ENCODE results near the gene RACGAP1.

RACGAP1 gene

GRCh38 chr12:50041962-50042361 is 16.7 kb upstream of the RACGAP1 start:
- Mint-ChIP-seq H3K4me1 (peaks cover 36% of the 10 kb centered on the region), H3K27me3 (ENCODE audit: low read depth, poor library complexity) (peaks cover 17% of the 10 kb centered on the region), H3K4me3 (no peak overlapping the region), H3K36me3 (ENCODE audit: low read depth) (no peaks in the 10 kb centered on the region), H3K9me3 (no peaks in the 10 kb centered on the region), H3K27ac (no peak overlapping the region)
- TF ChIP-seq, protein P1, sequence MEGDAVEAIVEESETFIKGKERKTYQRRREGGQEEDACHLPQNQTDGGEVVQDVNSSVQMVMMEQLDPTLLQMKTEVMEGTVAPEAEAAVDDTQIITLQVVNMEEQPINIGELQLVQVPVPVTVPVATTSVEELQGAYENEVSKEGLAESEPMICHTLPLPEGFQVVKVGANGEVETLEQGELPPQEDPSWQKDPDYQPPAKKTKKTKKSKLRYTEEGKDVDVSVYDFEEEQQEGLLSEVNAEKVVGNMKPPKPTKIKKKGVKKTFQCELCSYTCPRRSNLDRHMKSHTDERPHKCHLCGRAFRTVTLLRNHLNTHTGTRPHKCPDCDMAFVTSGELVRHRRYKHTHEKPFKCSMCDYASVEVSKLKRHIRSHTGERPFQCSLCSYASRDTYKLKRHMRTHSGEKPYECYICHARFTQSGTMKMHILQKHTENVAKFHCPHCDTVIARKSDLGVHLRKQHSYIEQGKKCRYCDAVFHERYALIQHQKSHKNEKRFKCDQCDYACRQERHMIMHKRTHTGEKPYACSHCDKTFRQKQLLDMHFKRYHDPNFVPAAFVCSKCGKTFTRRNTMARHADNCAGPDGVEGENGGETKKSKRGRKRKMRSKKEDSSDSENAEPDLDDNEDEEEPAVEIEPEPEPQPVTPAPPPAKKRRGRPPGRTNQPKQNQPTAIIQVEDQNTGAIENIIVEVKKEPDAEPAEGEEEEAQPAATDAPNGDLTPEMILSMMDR (IDR thresholded peaks at IDR 0.05), result no peak
- DNase-seq, result no peak

GRCh38 chr12:50041062-50041860 is 16.0 kb upstream of the RACGAP1 start:
- H3K27ac Mint-ChIP-seq, result no peak overlapping the region
- no peaks in the 10 kb centered on the region for H3K9me3 Mint-ChIP-seq
- no peaks in the 10 kb centered on the region for H3K36me3 Mint-ChIP-seq (ENCODE audit: low read depth)
- peaks cover 19% of the 10 kb centered on the region for H3K27me3 Mint-ChIP-seq (ENCODE audit: low read depth, poor library complexity)
- no peak overlapping the region for H3K4me3 Mint-ChIP-seq
- no peak for DNase-seq
- H3K4me1 Mint-ChIP-seq, result peaks cover 36% of the 10 kb centered on the region
- TF ChIP-seq, protein P1 (IDR thresholded peaks at IDR 0.05), result no peak

DNA sequence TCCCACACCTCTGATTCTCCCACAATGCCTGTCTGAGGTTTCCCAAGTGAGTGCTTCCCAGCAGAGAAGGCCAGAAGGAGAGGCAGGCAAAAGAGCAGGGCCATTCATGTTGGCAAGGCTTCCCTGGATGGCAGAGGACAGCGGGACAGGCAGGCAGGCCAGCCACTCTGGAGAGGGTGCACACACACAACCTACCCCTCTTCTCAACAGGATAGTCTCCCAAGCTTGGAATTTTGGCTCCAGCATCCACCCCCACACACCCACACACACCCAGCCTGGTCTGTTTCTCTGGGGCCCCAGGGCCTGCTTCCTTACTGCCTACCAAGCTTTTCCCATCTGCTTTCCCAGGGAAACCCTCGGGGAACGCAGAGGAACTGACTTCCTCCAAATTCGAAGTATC is 15.4 kb upstream of the RACGAP1 start:
- H3K4me3 Mint-ChIP-seq, result no peak overlapping the region
- peaks cover 22% of the 10 kb centered on the region for H3K27me3 Mint-ChIP-seq (ENCODE audit: low read depth, poor library complexity)
- H3K36me3 Mint-ChIP-seq (ENCODE audit: low read depth), result no peaks in the 10 kb centered on the region
- H3K9me3 Mint-ChIP-seq, result no peaks in the 10 kb centered on the region
- peaks cover 36% of the 10 kb centered on the region for H3K4me1 Mint-ChIP-seq
- DNase-seq, result no peak
- TF ChIP-seq, protein P1 (IDR thresholded peaks at IDR 0.05), result no peak
- no peak overlapping the region for H3K27ac Mint-ChIP-seq

- H3K4me1 Mint-ChIP-seq, result peaks cover 39% of the 10 kb centered on the region
- TF ChIP-seq, protein P1 (IDR thresholded peaks at IDR 0.05), result peak; percentile 96
- peaks cover 23% of the 10 kb centered on the region for H3K27me3 Mint-ChIP-seq (ENCODE audit: low read depth, poor library complexity)
- DNase-seq, result peak; percentile 95
- H3K27ac Mint-ChIP-seq, result no peak overlapping the region
- H3K36me3 Mint-ChIP-seq (ENCODE audit: low read depth), result no peaks in the 10 kb centered on the region
- H3K4me3 Mint-ChIP-seq, result peak overlapping the region; percentile 38
- H3K9me3 Mint-ChIP-seq, result no peaks in the 10 kb centered on the region
Observed at GRCh38 chr12:50039151-50039835, 14.0 kb upstream of the RACGAP1 start.

DNA sequence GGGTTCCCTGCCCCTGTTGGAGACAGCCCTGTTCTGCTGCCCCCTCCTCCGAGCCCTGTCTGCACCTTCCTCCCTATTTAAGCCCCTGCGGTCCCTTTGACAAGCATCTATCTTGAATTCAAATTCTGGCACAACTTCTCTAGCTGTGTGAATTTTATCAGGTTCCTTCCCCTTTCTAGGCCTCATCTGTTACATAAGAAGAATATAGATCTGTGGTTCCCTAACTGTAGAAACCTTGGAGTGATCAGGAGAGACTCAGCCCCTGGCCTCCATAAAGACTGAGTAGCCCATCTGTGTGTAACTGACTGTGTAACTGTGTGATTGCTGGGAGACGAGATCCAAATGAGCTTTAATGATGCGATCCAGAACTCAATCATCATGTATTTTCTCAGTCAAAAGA is 13.0 kb upstream of the RACGAP1 start:
- Mint-ChIP-seq H3K27ac (no peak overlapping the region), H3K9me3 (no peaks in the 10 kb centered on the region), H3K4me3 (no peak overlapping the region), H3K4me1 (peaks cover 43% of the 10 kb centered on the region), H3K36me3 (ENCODE audit: low read depth) (no peaks in the 10 kb centered on the region), H3K27me3 (ENCODE audit: low read depth, poor library complexity) (peaks cover 26% of the 10 kb centered on the region)
- TF ChIP-seq, protein P1 (IDR thresholded peaks at IDR 0.05), result no peak
- no peak for DNase-seq

Data from nephron progenitor cell (in vitro differentiated cells).